GM21526 (cell line): Measurements from ENCODE around the gene HKDC1.

Experiments
- ATAC-seq: cut with Tn5 transposase; IDR thresholded peaks from one replicate; pipeline ENCODE4 v1.9.1; 2021; ENCODE audit warnings: moderate library complexity; ENCODE audit not compliant: unreplicated experiment, low FRiP score

HKDC1 gene

GRCh38 chr10:69316313-69317059, 96.4 kb downstream of the HKDC1 start:
- ATAC-seq = no peak
